Muscle of leg (tissue), 11 donors: Measurements from ENCODE around the gene C1QTNF8. TPM values are rescaled to one million over a fixed set of nuclear protein-coding genes. Genes with fewer than 3 reads are reported as not detected.

Experiments
- DNase-seq: peaks from one replicate; pipeline ENCODE4 v3.0.0; 2013
- H3K27ac ChIP-seq: one replicate; pipeline ENCODE4 v1.5.1; 2013; ENCODE audit warnings: mild to moderate bottlenecking, low read length, control low read depth
- H3K27me3 ChIP-seq: one replicate; pipeline ENCODE4 v1.6.1; 2013; ENCODE audit warnings: low read length; ENCODE audit not compliant: control insufficient read depth, insufficient read depth
- H3K36me3 ChIP-seq: one replicate; pipeline ENCODE4 v1.6.1; 2013; ENCODE audit warnings: low read length; ENCODE audit not compliant: control insufficient read depth, insufficient read depth
- H3K4me1 ChIP-seq: one replicate; pipeline ENCODE4 v1.6.1; 2013; ENCODE audit warnings: low read length; ENCODE audit not compliant: control insufficient read depth, insufficient read depth
- H3K4me3 ChIP-seq: one replicate; pipeline ENCODE4 v1.5.1; 2013; ENCODE audit warnings: low read length, control low read depth
- H3K9me3 ChIP-seq: replicated peaks from 2 replicates; pipeline ENCODE4 v1.6.1; 2013; ENCODE audit warnings: low read depth, low read length; ENCODE audit not compliant: control insufficient read depth
- WGBS: methylation state at CpG from one replicate; pipeline ENCODE4 v1.1.5; 2013; ENCODE audit warnings: missing lambda C conversion rate; ENCODE audit not compliant: insufficient coverage; 5-methylcytosine and 5-hydroxymethylcytosine counted together
- polyA plus RNA-seq, 8 donors: library from polyadenylated mRNA; unstranded; fragments of 120-200 nt; gene quantifications; one replicate each; pipeline versions ENCODE4 v1.2.1 to v1.2.3, GENCODE V29; 2013; ENCODE audit warnings: inconsistent platforms in 1 of 8, low replicate concordance in 1 of 8; ENCODE audit not compliant: insufficient read length in 8 of 8, insufficient read depth in 1 of 8
- total RNA-seq: library from RNA; stranded (reverse); fragments of 120-200 nt; gene quantifications from one replicate; pipeline ENCODE4 v1.2.4, GENCODE V29; 2013

Gene C1QTNF8
- total and polyA plus RNA-seq, 9 donors, result not detected

GRCh38 chr16:1053121-1053521 lies 42.9 kb downstream of the C1QTNF8 start:
- no peaks in the 10 kb centered on the region for H3K36me3 ChIP-seq
- H3K27me3 ChIP-seq, result peaks cover 6% of the 10 kb centered on the region
- H3K4me1 ChIP-seq, result peaks cover 92% of the 10 kb centered on the region
- no peak overlapping the region for H3K4me3 ChIP-seq
- 36% methylated on average over 12 of the region's 14 CpGs for WGBS
- peak; percentile 91 for DNase-seq
- peaks cover 3% of the 10 kb centered on the region for H3K9me3 ChIP-seq
- peak overlapping the region; percentile 62 for H3K27ac ChIP-seq

GRCh38 chr16:1052721-1053120 lies 43.3 kb downstream of the C1QTNF8 start:
- Histone ChIP-seq H3K4me1 (peaks cover 94% of the 10 kb centered on the region), H3K27ac (peak overlapping the region; percentile 62), H3K27me3 (peaks cover 6% of the 10 kb centered on the region), H3K36me3 (no peaks in the 10 kb centered on the region), H3K4me3 (no peak overlapping the region), H3K9me3 (peaks cover 3% of the 10 kb centered on the region)
- 70% methylated on average over 7 of the region's 9 CpGs for WGBS
- DNase-seq, result no peak

- Histone ChIP-seq H3K4me1 (peaks cover 95% of the 10 kb centered on the region), H3K4me3 (no peak overlapping the region), H3K27me3 (peaks cover 6% of the 10 kb centered on the region), H3K9me3 (no peaks in the 10 kb centered on the region), H3K36me3 (no peaks in the 10 kb centered on the region), H3K27ac (peak overlapping the region; percentile 51)
- no peak for DNase-seq
- 87% methylated on average over 5 of the region's 17 CpGs for WGBS
Measured at GRCh38 chr16:1051446-1051845, 44.6 kb downstream of the C1QTNF8 start.

- Histone ChIP-seq H3K27ac (peak overlapping the region; percentile 51), H3K36me3 (no peaks in the 10 kb centered on the region), H3K27me3 (peaks cover 10% of the 10 kb centered on the region), H3K4me3 (no peak overlapping the region), H3K9me3 (no peaks in the 10 kb centered on the region), H3K4me1 (peaks cover 98% of the 10 kb centered on the region)
- DNase-seq, result no peak
- WGBS, result 32% methylated on average over 8 of the region's 15 CpGs
Measured at GRCh38 chr16:1050921-1051320, 45.1 kb downstream of the C1QTNF8 start.

GRCh38 chr16:1050516-1050915 lies 45.5 kb downstream of the C1QTNF8 start:
- Histone ChIP-seq H3K9me3 (no peaks in the 10 kb centered on the region), H3K4me1 (peaks cover 98% of the 10 kb centered on the region), H3K27me3 (peaks cover 11% of the 10 kb centered on the region), H3K27ac (peak overlapping the region; percentile 74), H3K36me3 (no peaks in the 10 kb centered on the region), H3K4me3 (no peak overlapping the region)
- 37% methylated on average over 24 of the region's 30 CpGs for WGBS
- peak; percentile 92 for DNase-seq

- DNase-seq, result no peak
- 75% methylated on average over 11 of the region's 11 CpGs for WGBS
- Histone ChIP-seq H3K36me3 (no peaks in the 10 kb centered on the region), H3K9me3 (no peaks in the 10 kb centered on the region), H3K27me3 (peaks cover 13% of the 10 kb centered on the region), H3K27ac (peak overlapping the region; percentile 74), H3K4me3 (no peak overlapping the region), H3K4me1 (peaks cover 98% of the 10 kb centered on the region)
Measured at GRCh38 chr16:1049976-1050247, 46.1 kb downstream of the C1QTNF8 start.

- Histone ChIP-seq H3K36me3 (no peaks in the 10 kb centered on the region), H3K27me3 (peaks cover 17% of the 10 kb centered on the region), H3K27ac (peak overlapping the region; percentile 74), H3K9me3 (no peaks in the 10 kb centered on the region), H3K4me3 (no peak overlapping the region), H3K4me1 (peaks cover 98% of the 10 kb centered on the region)
- WGBS, result 66% methylated on average over 30 of the region's 31 CpGs
- DNase-seq, result no peak
Measured at GRCh38 chr16:1049113-1049975, 46.7 kb downstream of the C1QTNF8 start.

GRCh38 chr16:1048442-1049112 lies 47.5 kb downstream of the C1QTNF8 start:
- 14% methylated on average over 37 of the region's 37 CpGs for WGBS
- DNase-seq, result peak; percentile 95
- Histone ChIP-seq H3K27ac (peak overlapping the region; percentile 62), H3K36me3 (no peaks in the 10 kb centered on the region), H3K4me3 (no peak overlapping the region), H3K27me3 (peaks cover 20% of the 10 kb centered on the region), H3K9me3 (no peaks in the 10 kb centered on the region), H3K4me1 (peaks cover 98% of the 10 kb centered on the region)

GRCh38 chr16:1047801-1048200 lies 48.2 kb downstream of the C1QTNF8 start:
- Histone ChIP-seq H3K4me1 (peaks cover 95% of the 10 kb centered on the region), H3K27me3 (peaks cover 23% of the 10 kb centered on the region), H3K36me3 (no peaks in the 10 kb centered on the region), H3K9me3 (no peaks in the 10 kb centered on the region), H3K27ac (peak overlapping the region; percentile 62), H3K4me3 (no peak overlapping the region)
- 61% methylated on average over 14 of the region's 16 CpGs for WGBS
- DNase-seq, result no peak

- Histone ChIP-seq H3K27me3 (peaks cover 26% of the 10 kb centered on the region), H3K4me1 (peaks cover 94% of the 10 kb centered on the region), H3K27ac (peak overlapping the region; percentile 76), H3K36me3 (no peaks in the 10 kb centered on the region), H3K4me3 (no peak overlapping the region), H3K9me3 (no peaks in the 10 kb centered on the region)
- DNase-seq, result no peak
- whole genome bisulfite sequencing, result 54% methylated on average over 6 of the region's 9 CpGs
Measured at GRCh38 chr16:1047123-1047522, 48.9 kb downstream of the C1QTNF8 start.
